ENCODE data around the gene SLC30A1.

DNA sequence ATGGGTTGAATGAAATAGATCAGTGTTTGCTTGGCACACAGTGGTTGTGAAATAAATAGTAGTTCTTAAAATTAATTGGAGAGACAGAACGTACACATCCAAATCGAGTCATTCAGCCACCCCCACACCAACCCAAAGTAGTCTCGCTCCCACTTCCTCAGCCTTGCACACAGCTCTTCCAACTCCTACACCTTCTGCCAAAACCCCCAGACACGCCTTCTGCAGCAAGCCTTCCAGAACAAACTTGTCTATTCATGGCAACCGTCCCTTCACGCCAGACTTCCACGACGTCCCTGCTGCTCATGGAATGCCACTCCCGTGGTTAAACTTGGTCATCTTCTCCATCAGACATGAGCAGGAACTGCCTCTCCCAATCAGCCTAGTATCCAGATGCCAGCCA, 49.5 kb downstream of the SLC30A1 start:
- TF ChIP-seq POLR2A (IDR thresholded peaks at IDR 0.05): no peak
- TF ChIP-seq, protein P1, sequence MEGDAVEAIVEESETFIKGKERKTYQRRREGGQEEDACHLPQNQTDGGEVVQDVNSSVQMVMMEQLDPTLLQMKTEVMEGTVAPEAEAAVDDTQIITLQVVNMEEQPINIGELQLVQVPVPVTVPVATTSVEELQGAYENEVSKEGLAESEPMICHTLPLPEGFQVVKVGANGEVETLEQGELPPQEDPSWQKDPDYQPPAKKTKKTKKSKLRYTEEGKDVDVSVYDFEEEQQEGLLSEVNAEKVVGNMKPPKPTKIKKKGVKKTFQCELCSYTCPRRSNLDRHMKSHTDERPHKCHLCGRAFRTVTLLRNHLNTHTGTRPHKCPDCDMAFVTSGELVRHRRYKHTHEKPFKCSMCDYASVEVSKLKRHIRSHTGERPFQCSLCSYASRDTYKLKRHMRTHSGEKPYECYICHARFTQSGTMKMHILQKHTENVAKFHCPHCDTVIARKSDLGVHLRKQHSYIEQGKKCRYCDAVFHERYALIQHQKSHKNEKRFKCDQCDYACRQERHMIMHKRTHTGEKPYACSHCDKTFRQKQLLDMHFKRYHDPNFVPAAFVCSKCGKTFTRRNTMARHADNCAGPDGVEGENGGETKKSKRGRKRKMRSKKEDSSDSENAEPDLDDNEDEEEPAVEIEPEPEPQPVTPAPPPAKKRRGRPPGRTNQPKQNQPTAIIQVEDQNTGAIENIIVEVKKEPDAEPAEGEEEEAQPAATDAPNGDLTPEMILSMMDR (IDR thresholded peaks at IDR 0.05): no peak
